Activated CD8-positive, alpha-beta memory T cell treated with anti-CD3 and anti-CD28 coated beads for 4 hours (primary cell): Measurements from ENCODE around the gene DOCK2.

Experiments used
- DNase-seq, 2 donors: peaks; one replicate each; pipeline ENCODE4 v3.0.0-alpha.2; 2020; ENCODE audit warnings: low read depth in 2 of 2

DOCK2 gene

DNA sequence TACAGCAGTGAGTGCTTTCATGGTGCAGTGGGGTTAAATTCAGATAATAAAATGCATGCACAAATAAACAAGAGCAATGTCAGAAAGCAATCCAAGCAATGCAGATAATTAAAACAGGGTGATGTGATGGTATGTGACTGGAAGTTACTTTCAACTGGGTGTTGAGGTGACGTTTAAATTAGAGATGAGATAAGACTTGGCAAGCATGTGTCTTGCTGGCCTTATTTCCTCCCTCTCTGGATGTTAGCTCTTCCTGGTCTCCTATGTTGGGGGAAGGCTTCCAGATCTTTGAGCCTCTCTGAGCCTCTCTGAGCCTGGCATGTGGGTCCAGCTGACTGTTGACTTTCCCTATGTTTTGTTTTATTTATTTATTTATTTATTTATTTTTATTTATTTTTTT lies 54.4 kb downstream of the DOCK2 start:
- DNase-seq, result no peak

- DNase-seq, result no peak
These were observed 57.1 kb downstream of the DOCK2 start for GRCh38 chr5:169694091-169694625.

DNA sequence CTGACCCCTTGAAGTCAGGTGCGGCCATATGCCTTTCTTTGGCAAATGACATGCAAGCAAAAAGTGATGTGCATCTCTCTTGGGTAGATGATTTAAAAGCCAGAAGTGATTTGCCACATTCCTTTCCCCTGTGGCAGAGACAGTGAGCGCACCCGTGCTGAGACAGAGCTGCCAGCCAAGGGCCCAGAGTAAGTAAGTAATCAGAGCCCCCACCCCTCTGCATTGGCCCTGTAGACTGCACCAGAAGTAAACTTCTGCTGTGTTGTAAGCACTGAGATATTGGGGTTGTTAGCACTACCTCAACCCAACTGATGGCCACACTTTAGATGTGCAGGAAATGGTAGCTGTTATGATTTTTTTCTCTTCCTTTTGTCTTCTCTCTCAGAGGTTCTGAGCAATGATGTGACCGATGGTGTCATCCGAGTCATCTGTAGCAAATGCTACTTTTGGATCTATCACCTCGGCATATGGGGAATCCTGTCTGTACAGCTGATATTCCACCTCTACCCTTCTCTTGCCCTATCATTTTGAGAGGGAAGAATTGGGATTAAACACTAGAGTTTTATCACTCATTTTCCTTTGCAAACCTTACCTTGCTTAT lies 58.0 kb downstream of the DOCK2 start:
- DNase-seq, result no peak

- DNase-seq, result no peak
These were observed 58.9 kb downstream of the DOCK2 start for GRCh38 chr5:169695919-169696490.

GRCh38 chr5:169696621-169697510 lies 59.8 kb downstream of the DOCK2 start:
- no peak for DNase-seq

DNA sequence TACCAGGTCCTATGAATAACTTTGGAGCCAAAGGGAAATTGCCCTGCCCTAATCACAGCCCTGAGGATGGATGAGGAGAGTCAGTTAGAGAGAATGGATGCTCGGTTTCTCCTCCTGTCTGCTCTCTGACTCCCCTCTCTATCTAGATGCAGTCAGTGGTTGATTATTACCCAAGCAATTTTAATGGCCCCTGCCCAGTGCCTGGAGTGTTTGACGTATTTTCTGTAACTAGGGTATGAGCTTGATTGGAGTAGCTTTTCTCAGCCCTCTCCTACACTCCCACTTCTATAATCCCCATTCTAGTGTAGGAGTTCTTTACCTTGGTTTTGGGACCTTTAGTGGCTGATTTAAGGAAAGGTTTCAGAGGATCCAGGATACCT lies 60.4 kb downstream of the DOCK2 start:
- no peak for DNase-seq

- no peak for DNase-seq
These were observed 60.9 kb downstream of the DOCK2 start for GRCh38 chr5:169697976-169698375.

DNA sequence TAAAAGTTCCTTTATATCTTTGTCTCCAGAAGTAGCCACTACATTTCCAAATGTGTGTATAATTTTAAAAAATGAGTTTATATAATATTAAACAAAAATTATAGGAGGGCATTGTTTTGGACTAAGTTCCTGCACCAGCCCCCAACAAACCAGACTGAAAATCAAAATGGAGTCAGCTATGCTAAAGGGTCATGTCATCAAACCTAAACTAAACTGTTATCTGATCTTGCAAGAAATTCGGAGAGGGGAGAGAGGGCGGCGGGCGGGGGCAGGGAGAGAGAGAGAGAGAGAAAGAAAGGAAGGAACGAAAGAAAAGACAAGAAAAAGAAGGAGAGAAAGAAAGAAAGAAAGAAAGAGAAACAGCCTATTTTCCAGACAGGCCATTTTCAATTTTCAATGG lies 63.5 kb downstream of the DOCK2 start:
- no peak for DNase-seq

GRCh38 chr5:169701910-169702451 lies 64.9 kb downstream of the DOCK2 start:
- no peak for DNase-seq

- DNase-seq, result no peak
These were observed 65.8 kb downstream of the DOCK2 start for GRCh38 chr5:169702693-169703481.

DNA sequence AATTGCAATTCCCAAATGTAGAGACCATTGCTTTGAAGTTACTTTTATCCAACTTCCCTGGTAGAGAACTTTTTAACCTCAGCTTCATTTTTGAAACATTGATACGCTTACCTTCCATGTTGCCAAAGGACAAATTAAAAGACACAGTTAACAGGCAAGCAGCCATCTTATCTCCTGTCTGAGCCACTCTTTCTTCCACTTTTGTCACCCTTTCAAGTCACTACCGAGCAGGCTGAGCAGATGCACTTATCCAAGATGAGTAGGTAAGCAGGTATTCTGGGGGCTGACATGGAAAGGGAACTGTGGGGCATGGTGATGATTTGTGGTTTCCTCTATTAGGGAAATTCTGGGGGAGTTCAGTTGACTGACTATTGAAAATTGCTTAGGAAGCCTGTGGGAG lies 66.7 kb downstream of the DOCK2 start:
- no peak for DNase-seq

GRCh38 chr5:169705322-169705721 lies 68.2 kb downstream of the DOCK2 start:
- no peak for DNase-seq

- no peak for DNase-seq
These were observed 69.0 kb downstream of the DOCK2 start for GRCh38 chr5:169706071-169706470.

GRCh38 chr5:169706758-169707450 lies 69.8 kb downstream of the DOCK2 start:
- DNase-seq, result no peak

DNA sequence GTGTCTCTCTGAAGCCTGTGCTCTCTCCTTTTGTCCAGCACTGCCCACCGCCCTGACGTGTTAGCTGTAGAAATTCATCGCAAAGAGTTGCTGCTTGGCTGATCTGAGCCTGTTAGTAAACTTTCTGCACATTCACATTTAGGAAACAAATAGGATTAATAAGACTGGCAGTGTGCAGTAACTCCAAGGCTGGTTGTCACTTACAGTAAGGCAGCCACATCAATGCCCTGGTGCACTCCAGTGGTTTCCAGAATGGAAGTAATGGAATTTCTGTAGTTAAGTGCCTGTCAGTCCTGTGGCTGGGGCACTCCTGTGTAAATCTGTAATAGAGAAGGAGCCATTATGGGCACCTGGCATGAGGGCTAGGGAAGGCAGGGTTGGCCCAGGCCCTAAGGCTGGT lies 70.6 kb downstream of the DOCK2 start:
- DNase-seq, result no peak

DNA sequence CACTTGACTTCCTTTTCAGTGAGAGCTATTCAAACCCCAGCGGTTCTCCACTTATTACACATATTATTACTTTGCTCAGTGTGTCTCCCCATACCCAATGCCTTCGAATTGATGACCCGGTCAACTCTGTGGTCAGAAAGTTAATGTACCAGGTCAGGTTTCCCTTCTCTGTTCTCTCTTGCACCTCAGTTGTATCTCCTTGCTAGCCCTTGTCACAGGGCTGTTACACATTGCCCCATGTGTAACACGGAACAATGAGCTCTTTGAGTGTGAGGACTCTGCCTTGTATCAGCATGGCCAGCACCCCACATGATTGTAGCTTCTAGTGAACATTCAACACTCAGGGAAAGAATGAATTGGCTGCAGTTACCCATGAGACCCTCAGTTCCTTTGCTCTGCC lies 73.6 kb downstream of the DOCK2 start:
- DNase-seq, result no peak

GRCh38 chr5:169711551-169712225 lies 74.6 kb downstream of the DOCK2 start:
- no peak for DNase-seq

DNA sequence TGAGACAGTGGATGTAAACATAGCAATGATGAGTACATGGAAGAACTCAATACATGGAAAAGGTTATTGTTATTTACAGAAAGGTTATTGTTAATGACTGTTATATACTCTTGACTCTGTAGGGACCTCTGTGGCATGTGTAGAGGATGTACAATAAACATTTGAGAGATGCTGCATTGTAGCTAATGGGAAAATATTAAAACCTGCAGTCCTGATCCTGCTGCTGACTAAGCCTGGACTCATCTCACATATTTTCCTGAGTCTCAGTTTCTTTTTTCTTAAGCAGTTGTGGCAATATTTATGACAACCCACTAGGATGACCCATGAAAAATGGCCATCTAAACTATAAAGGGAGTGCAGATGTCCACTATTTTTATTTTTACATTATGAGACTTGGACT lies 75.4 kb downstream of the DOCK2 start:
- DNase-seq, result no peak

DNA sequence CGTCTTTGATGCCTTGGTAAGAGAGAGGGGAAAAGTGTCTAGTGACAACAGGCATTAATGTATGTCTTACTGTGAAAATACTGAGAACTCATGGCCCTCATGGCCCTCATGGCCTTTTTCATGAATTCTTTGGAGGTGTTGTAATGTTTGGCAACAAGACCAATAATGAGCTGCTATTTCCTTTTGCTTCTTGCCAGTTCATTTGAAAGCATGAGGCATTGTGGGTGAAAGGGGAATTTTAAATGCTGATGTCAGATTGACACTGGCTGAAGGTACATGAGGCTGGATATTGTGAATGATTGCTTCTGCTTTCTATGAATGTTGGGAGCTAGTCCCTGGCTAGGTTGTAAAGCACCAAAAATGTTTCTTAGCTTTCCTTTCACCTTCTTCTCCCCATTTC lies 79.2 kb downstream of the DOCK2 start:
- no peak for DNase-seq

DNA sequence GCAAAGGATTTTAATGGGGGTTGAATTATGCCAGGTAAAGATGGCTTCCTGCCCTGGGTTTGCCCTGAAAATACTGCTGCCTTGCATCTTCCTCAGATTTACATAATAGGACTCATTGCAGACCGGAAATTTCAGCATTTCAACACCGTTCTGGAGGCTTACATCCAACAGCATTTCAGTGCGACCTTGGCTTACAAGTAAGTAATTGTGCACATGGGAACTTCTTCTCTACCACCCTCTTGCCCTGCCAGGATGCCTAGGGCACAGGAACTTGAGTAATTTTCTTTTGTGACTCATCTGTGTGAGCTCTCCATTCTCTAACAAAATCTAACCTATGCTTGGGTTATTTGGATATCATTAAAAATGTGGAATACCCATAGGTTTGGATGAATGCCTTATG lies 80.2 kb downstream of the DOCK2 start:
- DNase-seq, result no peak
